ENCODE measurements around the gene INSYN1. TPM values are rescaled to one million over a fixed set of nuclear protein-coding genes. Genes with fewer than 3 reads are reported as not detected.

Gene INSYN1
- total and polyA plus RNA-seq, 2 of the 13 experiments (the other 11 are each of a cell fraction or from before 2014, with no cell fraction given), result not detected

DNA sequence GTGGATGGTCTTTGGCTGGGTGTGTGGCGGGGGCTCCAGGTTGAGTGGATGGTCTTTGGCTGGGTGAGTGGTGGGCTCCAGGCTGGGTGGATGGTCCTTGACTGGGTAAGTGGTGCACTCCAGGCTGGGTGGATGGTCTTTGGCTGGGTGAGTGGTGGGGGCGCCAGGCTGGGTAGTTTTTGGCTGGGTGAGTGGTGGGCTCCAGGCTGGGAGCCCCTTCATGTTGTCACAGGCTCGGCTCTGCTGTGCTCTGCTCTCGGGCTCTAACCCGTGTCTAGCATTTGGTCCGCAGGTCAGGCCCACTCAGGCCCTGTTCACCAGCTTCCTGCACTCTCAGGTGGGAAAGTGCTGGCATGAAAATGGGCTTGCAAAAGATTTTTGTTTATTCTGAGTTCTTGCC, 43.9 kb downstream of the INSYN1 start:
- H4K20me1 ChIP-seq (ENCODE audit: insufficient read depth, low read length), result peaks cover 5% of the 10 kb centered on the region; the same call in 1 of the 2 replicates
- WGBS (ENCODE audit: low lambda C conversion rate), result 100% methylated on average over 3 of the region's 6 CpGs
- no peaks in the 10 kb centered on the region for H3K27me3 ChIP-seq (ENCODE audit: control insufficient read depth in 1 of 2, insufficient read depth in 2 of 2, low read length in 2 of 2)
- intact Hi-C loops (cut with micrococcal nuclease; ENCODE audit: unreplicated experiment), result no loop called here
- H3K9me3 ChIP-seq (ENCODE audit: low read length), result no peaks in the 10 kb centered on the region
- in situ Hi-C loops (cut with HindIII; ENCODE audit: extremely low pct_ligation_motif_present, low pct_unique_long_range_greater_than_20kb), result loop anchor here (10.0 kb wide), 1 partner anchor 404 kb away; no protein-coding TSS in a partner anchor
- no peak for FAIRE-seq
- H3K4me3 ChIP-seq (replicated peaks in 1 of 3; ENCODE audit: insufficient read depth in 1 of 3, low read depth in 2 of 3, low read length in 3 of 3), result no peak overlapping the region
- no peak overlapping the region for H3K27ac ChIP-seq (ENCODE audit: extremely low read length, insufficient read depth, low read length)
- H3K9ac ChIP-seq (ENCODE audit: insufficient read depth, low read depth, low read length), result no peak overlapping the region
- TF ChIP-seq, protein P1, sequence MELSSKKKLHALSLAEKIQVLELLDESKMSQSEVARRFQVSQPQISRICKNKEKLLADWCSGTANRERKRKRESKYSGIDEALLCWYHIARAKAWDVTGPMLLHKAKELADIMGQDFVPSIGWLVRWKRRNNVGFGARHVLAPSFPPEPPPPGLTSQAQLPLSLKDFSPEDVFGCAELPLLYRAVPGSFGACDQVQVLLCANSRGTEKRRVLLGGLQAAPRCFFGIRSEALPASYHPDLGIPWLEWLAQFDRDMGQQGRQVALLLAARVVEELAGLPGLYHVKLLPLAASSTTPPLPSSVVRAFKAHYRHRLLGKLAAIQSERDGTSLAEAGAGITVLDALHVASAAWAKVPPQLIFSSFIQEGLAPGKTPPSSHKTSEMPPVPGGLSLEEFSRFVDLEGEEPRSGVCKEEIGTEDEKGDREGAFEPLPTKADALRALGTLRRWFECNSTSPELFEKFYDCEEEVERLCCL (CRISPR knock-in tag; IDR thresholded peaks at IDR 0.05; ENCODE audit: borderline replicate concordance), result no peak
- TF ChIP-seq ZNF607 (CRISPR knock-in tag; IDR thresholded peaks at IDR 0.05; ENCODE audit: borderline replicate concordance) (no peak), HNRNPL (IDR thresholded peaks at IDR 0.05; ENCODE audit: low read depth, low read length) (no peak), HOXA5 (CRISPR knock-in tag; IDR thresholded peaks at IDR 0.05) (no peak), LCORL (IDR thresholded peaks at IDR 0.05) (no peak), LCORL (CRISPR knock-in tag; IDR thresholded peaks at IDR 0.05) (no peak), ZNF33A (CRISPR knock-in tag; IDR thresholded peaks at IDR 0.05; ENCODE audit: borderline replicate concordance) (no peak), MED1 (CRISPR knock-in tag; IDR thresholded peaks at IDR 0.05) (no peak), MIER3 (CRISPR knock-in tag; IDR thresholded peaks at IDR 0.05; ENCODE audit: borderline replicate concordance) (no peak)
- TF ChIP-seq, protein P2, sequence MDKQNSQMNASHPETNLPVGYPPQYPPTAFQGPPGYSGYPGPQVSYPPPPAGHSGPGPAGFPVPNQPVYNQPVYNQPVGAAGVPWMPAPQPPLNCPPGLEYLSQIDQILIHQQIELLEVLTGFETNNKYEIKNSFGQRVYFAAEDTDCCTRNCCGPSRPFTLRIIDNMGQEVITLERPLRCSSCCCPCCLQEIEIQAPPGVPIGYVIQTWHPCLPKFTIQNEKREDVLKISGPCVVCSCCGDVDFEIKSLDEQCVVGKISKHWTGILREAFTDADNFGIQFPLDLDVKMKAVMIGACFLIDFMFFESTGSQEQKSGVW (CRISPR knock-in tag; IDR thresholded peaks at IDR 0.05; ENCODE audit: borderline replicate concordance), result no peak
- TF ChIP-seq, protein P3, sequence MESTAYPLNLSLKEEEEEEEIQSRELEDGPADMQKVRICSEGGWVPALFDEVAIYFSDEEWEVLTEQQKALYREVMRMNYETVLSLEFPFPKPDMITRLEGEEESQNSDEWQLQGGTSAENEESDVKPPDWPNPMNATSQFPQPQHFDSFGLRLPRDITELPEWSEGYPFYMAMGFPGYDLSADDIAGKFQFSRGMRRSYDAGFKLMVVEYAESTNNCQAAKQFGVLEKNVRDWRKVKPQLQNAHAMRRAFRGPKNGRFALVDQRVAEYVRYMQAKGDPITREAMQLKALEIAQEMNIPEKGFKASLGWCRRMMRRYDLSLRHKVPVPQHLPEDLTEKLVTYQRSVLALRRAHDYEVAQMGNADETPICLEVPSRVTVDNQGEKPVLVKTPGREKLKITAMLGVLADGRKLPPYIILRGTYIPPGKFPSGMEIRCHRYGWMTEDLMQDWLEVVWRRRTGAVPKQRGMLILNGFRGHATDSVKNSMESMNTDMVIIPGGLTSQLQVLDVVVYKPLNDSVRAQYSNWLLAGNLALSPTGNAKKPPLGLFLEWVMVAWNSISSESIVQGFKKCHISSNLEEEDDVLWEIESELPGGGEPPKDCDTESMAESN (CRISPR knock-in tag; conservative IDR thresholded peaks at IDR 0.05), result no peak
- TF ChIP-seq, protein P4, sequence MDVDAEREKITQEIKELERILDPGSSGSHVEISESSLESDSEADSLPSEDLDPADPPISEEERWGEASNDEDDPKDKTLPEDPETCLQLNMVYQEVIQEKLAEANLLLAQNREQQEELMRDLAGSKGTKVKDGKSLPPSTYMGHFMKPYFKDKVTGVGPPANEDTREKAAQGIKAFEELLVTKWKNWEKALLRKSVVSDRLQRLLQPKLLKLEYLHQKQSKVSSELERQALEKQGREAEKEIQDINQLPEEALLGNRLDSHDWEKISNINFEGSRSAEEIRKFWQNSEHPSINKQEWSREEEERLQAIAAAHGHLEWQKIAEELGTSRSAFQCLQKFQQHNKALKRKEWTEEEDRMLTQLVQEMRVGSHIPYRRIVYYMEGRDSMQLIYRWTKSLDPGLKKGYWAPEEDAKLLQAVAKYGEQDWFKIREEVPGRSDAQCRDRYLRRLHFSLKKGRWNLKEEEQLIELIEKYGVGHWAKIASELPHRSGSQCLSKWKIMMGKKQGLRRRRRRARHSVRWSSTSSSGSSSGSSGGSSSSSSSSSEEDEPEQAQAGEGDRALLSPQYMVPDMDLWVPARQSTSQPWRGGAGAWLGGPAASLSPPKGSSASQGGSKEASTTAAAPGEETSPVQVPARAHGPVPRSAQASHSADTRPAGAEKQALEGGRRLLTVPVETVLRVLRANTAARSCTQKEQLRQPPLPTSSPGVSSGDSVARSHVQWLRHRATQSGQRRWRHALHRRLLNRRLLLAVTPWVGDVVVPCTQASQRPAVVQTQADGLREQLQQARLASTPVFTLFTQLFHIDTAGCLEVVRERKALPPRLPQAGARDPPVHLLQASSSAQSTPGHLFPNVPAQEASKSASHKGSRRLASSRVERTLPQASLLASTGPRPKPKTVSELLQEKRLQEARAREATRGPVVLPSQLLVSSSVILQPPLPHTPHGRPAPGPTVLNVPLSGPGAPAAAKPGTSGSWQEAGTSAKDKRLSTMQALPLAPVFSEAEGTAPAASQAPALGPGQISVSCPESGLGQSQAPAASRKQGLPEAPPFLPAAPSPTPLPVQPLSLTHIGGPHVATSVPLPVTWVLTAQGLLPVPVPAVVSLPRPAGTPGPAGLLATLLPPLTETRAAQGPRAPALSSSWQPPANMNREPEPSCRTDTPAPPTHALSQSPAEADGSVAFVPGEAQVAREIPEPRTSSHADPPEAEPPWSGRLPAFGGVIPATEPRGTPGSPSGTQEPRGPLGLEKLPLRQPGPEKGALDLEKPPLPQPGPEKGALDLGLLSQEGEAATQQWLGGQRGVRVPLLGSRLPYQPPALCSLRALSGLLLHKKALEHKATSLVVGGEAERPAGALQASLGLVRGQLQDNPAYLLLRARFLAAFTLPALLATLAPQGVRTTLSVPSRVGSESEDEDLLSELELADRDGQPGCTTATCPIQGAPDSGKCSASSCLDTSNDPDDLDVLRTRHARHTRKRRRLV (CRISPR knock-in tag; IDR thresholded peaks at IDR 0.05), result no peak
- TF ChIP-seq, protein P5, sequence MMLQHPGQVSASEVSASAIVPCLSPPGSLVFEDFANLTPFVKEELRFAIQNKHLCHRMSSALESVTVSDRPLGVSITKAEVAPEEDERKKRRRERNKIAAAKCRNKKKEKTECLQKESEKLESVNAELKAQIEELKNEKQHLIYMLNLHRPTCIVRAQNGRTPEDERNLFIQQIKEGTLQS (CRISPR knock-in tag; IDR thresholded peaks at IDR 0.05), result no peak
- H3K4me2 ChIP-seq (ENCODE audit: low read depth, low read length), result no peak overlapping the region
- H3K79me2 ChIP-seq (ENCODE audit: insufficient read depth, low read length), result no peaks in the 10 kb centered on the region
- CTCF ChIA-PET (ENCODE audit: low intra/inter-chr PET ratio, low total read pairs), result no interaction called here
- H3K4me1 ChIP-seq (ENCODE audit: insufficient read depth, low read length), result no peaks in the 10 kb centered on the region
- peaks cover 11 to 53% of the 10 kb centered on the region in 2 experiments for H3K36me3 ChIP-seq (replicated peaks in 1 of 2; ENCODE audit: control insufficient read depth in 1 of 2, insufficient read depth in 2 of 2, low read length in 2 of 2)
- BruUV-seq (replicated peaks), result no TSS peak
- no peak for DNase-seq (ENCODE audit: low spot score)
- no peak for ATAC-seq
- no peak overlapping the region for H2AFZ ChIP-seq (ENCODE audit: low read length)
- POLR2A ChIA-PET, result no interaction called here

All from HepG2 (cell line).